SK-N-SH (cell line): Measurements from ENCODE around the gene TTLL12. TPM values are rescaled to one million over a fixed set of nuclear protein-coding genes. Genes with fewer than 3 reads are reported as not detected.

Source experiments
- CTCF ChIA-PET: fragments of 300-600, 350-600 bp; formaldehyde crosslinking; extraction: SDS; loops from one replicate; lab custom pipeline; 2021; lab: Yijun Ruan, JAX
- POLR2A ChIA-PET: fragments of 350-600 bp; sonication (Branson Sonifier 250); formaldehyde crosslinking; extraction: SDS; loops from one replicate; lab custom pipeline; 2020; ENCODE audit warnings: antibody characterized with exemption, inconsistent platforms; lab: Yijun Ruan, JAX
- DNase-seq: peaks from one replicate; pipeline ENCODE4 v3.0.0; 2012
- H2AFZ ChIP-seq: fragments of 200-600 bp; sonication (generic); 2 replicates; pipeline ENCODE4 v1.8.1; 2016; ENCODE audit warnings: antibody characterized with exemption, mild to moderate bottlenecking, low read depth
- H3F3A ChIP-seq: fragments of 200-600 bp; sonication (generic); replicated peaks from 2 replicates; pipeline ENCODE3; 2016; ENCODE audit warnings: antibody characterized with exemption, mild to moderate bottlenecking; ENCODE audit not compliant: insufficient read depth
- H3K27ac ChIP-seq, 2 experiments: fragments of 200-500 bp in 1 of 2; fragments of 200-600 bp in 1 of 2; sonication (Bioruptor generic) in 1 of 2; sonication (generic), shearing (Covaris generic) in 1 of 2; 2 replicates each; pipeline versions ENCODE4 v1.5.1 to v1.6.1; 2014 to 2016; ENCODE audit warnings: low read depth in 2 of 2, inconsistent platforms in 1 of 2, low read length in 1 of 2, mild to moderate bottlenecking in 1 of 2, mixed read lengths in 1 of 2
- H3K27me3 ChIP-seq: fragments of 200-600 bp; sonication (generic), shearing (Covaris generic); 2 replicates; pipeline ENCODE4 v1.6.1; 2016; ENCODE audit warnings: mixed run types; ENCODE audit not compliant: insufficient read depth
- H3K36me3 ChIP-seq, 2 experiments: fragments of 200-500 bp in 1 of 2; fragments of 200-600 bp in 1 of 2; sonication (Bioruptor generic) in 1 of 2; sonication (generic) in 1 of 2; replicated peaks in 1 of 2; 2 replicates each; pipeline versions ENCODE3 to v1.5.1; 2014 to 2016; ENCODE audit warnings: low read length in 1 of 2, mild to moderate bottlenecking in 1 of 2; ENCODE audit not compliant: insufficient read depth in 2 of 2, control insufficient read depth in 1 of 2
- H3K4me1 ChIP-seq, 2 experiments: fragments of 200-500 bp in 1 of 2; fragments of 200-600 bp in 1 of 2; sonication (Bioruptor generic) in 1 of 2; sonication (generic), shearing (Covaris generic) in 1 of 2; 2 replicates each; pipeline versions ENCODE4 v1.5.1 to v1.6.1; 2014 to 2016; ENCODE audit warnings: low read depth in 1 of 2, low read length in 1 of 2, mixed run types in 1 of 2; ENCODE audit not compliant: insufficient read depth in 2 of 2, control insufficient read depth in 1 of 2
- H3K4me2 ChIP-seq: fragments of 200-600 bp; sonication (generic), shearing (Covaris generic); 2 replicates; pipeline ENCODE4 v1.6.1; 2017; ENCODE audit warnings: mixed run types
- H3K4me3 ChIP-seq, 2 experiments: fragments of 200-500 bp in 1 of 2; fragments of 200-600 bp in 1 of 2; sonication (Bioruptor generic) in 1 of 2; sonication (generic), shearing (Covaris generic) in 1 of 2; 2 replicates each; pipeline versions ENCODE4 v1.5.1 to v1.8.1; 2014 to 2016; ENCODE audit warnings: low read depth in 2 of 2, inconsistent platforms in 1 of 2, low read length in 1 of 2, mild to moderate bottlenecking in 1 of 2, mixed read lengths in 1 of 2, moderate library complexity in 1 of 2
- H3K79me2 ChIP-seq: fragments of 200-600 bp; sonication (generic); 2 replicates; pipeline ENCODE4 v1.8.1; 2017; ENCODE audit warnings: mild to moderate bottlenecking; ENCODE audit not compliant: insufficient read depth
- H3K9ac ChIP-seq: fragments of 200-600 bp; sonication (generic); 2 replicates; pipeline ENCODE4 v1.6.1; 2017; ENCODE audit warnings: mixed run types
- H3K9me2 ChIP-seq: fragments of 200-600 bp; sonication (generic); 2 replicates; pipeline ENCODE4 v1.6.1; 2017; ENCODE audit warnings: mixed run types
- H3K9me3 ChIP-seq: fragments of 200-600 bp; sonication (generic); 2 replicates; pipeline ENCODE4 v1.6.1; 2017; ENCODE audit warnings: mixed run types, mild to moderate bottlenecking, moderate library complexity
- H4K20me1 ChIP-seq: fragments of 200-600 bp; sonication (generic); 2 replicates; pipeline ENCODE4 v1.6.1; 2017; ENCODE audit warnings: mild to moderate bottlenecking, mixed run types; ENCODE audit not compliant: insufficient read depth
- FOXJ3 ChIP-seq: sonication (generic); formaldehyde crosslinking; IDR thresholded peaks from 2 replicates; pipeline ENCODE4 v1.5.1; 2020; ENCODE audit warnings: mild to moderate bottlenecking, missing genetic modification reagents
- IRF3 ChIP-seq: fragments of 150-350 bp; IDR thresholded peaks from 2 replicates; pipeline ENCODE4 v1.6.1; 2016; ENCODE audit warnings: mild to moderate bottlenecking, low read depth, low read length
- NFIC ChIP-seq: IDR thresholded peaks from 2 replicates; pipeline ENCODE4 v1.4.0; 2012; ENCODE audit warnings: borderline replicate concordance
- NRF1 ChIP-seq: IDR thresholded peaks from 2 replicates; pipeline ENCODE4 v1.6.1; 2012; ENCODE audit warnings: low read depth, mild to moderate bottlenecking, low read length
- POLR2AphosphoS5 ChIP-seq: IDR thresholded peaks from 2 replicates; pipeline ENCODE4 v1.6.1; 2012; ENCODE audit warnings: low read depth, low read length
- REST ChIP-seq: IDR thresholded peaks from 2 replicates; pipeline ENCODE4 v1.6.1; 2012; ENCODE audit warnings: mild to moderate bottlenecking, low read depth, low read length, moderate library complexity
- SIN3A ChIP-seq: IDR thresholded peaks from 2 replicates; pipeline ENCODE4 v1.6.1; 2012; ENCODE audit warnings: low read depth, mild to moderate bottlenecking, low read length, moderate library complexity, borderline replicate concordance
- USF2 ChIP-seq: fragments of 150-350 bp; IDR thresholded peaks from 2 replicates; pipeline ENCODE4 v1.6.1; 2017; ENCODE audit warnings: antibody characterized with exemption, low read length, low read depth, borderline replicate concordance
- WGBS: methylation state at CpG from one replicate; pipeline ENCODE4 v1.1.6; 2017; ENCODE audit warnings: low lambda C conversion rate; 5-methylcytosine and 5-hydroxymethylcytosine counted together
- polyA plus RNA-seq, 3 experiments: library from polyadenylated mRNA; depleted of rRNA; stranded (reverse); fragments of >200 nt; gene quantifications; 2 replicates each; pipeline ENCODE4 v1.2.3, GENCODE V29; 2012
- TF ChIP-seq, protein P1 (sequence below): IDR thresholded peaks from 2 replicates; pipeline ENCODE4; 2012

Gene TTLL12
- polyA plus RNA-seq, 1 of the 3 experiments (the other 2 are of a cell fraction) = 11.5 TPM

GRCh38 chr22:43205261-43205691 is 18.3 kb upstream of the TTLL12 start:
- no peaks in the 10 kb centered on the region for H3K4me1 ChIP-seq
- no peaks in the 10 kb centered on the region for H3K9me2 ChIP-seq
- no peaks in the 10 kb centered on the region for H3K9me3 ChIP-seq
- no peak overlapping the region for H2AFZ ChIP-seq
- no peaks in the 10 kb centered on the region for H4K20me1 ChIP-seq
- H3K4me3 ChIP-seq = no peak overlapping the region
- WGBS = no CpG with 5 or more reads among the region's 9 CpGs
- no peak overlapping the region for H3K4me2 ChIP-seq
- H3F3A ChIP-seq = no peaks in the 10 kb centered on the region
- no peaks in the 10 kb centered on the region for H3K36me3 ChIP-seq
- no peaks in the 10 kb centered on the region for H3K79me2 ChIP-seq
- no peaks in the 10 kb centered on the region for H3K27me3 ChIP-seq
- no peak for TF ChIP-seq FOXJ3
- TF ChIP-seq IRF3 = no peak
- TF ChIP-seq, all 33 proteins: peak for 0
- no peak overlapping the region for H3K9ac ChIP-seq
- DNase-seq = no peak
- ChIA-PET POLR2A (no interaction called here), CTCF (no interaction called here)
- H3K27ac ChIP-seq = no peak overlapping the region

- no peak overlapping the region for H3K4me3 ChIP-seq
- 100% methylated on average over 2 of the region's 20 CpGs for WGBS
- TF ChIP-seq POLR2AphosphoS5 = no peak
- TF ChIP-seq SIN3A = no peak
- TF ChIP-seq NRF1 = no peak
- TF ChIP-seq NFIC = no peak
- TF ChIP-seq USF2 = no peak
- TF ChIP-seq REST = no peak
- TF ChIP-seq, protein P1, sequence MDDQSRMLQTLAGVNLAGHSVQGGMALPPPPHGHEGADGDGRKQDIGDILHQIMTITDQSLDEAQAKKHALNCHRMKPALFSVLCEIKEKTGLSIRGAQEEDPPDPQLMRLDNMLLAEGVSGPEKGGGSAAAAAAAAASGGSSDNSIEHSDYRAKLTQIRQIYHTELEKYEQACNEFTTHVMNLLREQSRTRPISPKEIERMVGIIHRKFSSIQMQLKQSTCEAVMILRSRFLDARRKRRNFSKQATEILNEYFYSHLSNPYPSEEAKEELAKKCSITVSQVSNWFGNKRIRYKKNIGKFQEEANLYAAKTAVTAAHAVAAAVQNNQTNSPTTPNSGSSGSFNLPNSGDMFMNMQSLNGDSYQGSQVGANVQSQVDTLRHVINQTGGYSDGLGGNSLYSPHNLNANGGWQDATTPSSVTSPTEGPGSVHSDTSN = no peak
- no peak overlapping the region for H3K27ac ChIP-seq
- H3K9me3 ChIP-seq = no peaks in the 10 kb centered on the region
- H3K79me2 ChIP-seq = no peaks in the 10 kb centered on the region
- no peaks in the 10 kb centered on the region for H4K20me1 ChIP-seq
- no peak overlapping the region for H2AFZ ChIP-seq
- ChIA-PET POLR2A (no interaction called here), CTCF (no interaction called here)
- H3K9ac ChIP-seq = no peak overlapping the region
- no peaks in the 10 kb centered on the region for H3K9me2 ChIP-seq
- no peaks in the 10 kb centered on the region; a peak in 1 of 4 replicates for H3K4me1 ChIP-seq
- H3K36me3 ChIP-seq = no peaks in the 10 kb centered on the region
- H3F3A ChIP-seq = no peaks in the 10 kb centered on the region
- H3K4me2 ChIP-seq = no peak overlapping the region
- H3K27me3 ChIP-seq = no peaks in the 10 kb centered on the region
- no peak for DNase-seq
Observed at GRCh38 chr22:43203471-43203981, 16.6 kb upstream of the TTLL12 start.
